ENCODE results near the gene PNPLA8.

- TF ChIP-seq POLR2A (IDR thresholded peaks at IDR 0.05; ENCODE audit: extremely low read depth, insufficient read length) = no peak
- TF ChIP-seq, protein P1, sequence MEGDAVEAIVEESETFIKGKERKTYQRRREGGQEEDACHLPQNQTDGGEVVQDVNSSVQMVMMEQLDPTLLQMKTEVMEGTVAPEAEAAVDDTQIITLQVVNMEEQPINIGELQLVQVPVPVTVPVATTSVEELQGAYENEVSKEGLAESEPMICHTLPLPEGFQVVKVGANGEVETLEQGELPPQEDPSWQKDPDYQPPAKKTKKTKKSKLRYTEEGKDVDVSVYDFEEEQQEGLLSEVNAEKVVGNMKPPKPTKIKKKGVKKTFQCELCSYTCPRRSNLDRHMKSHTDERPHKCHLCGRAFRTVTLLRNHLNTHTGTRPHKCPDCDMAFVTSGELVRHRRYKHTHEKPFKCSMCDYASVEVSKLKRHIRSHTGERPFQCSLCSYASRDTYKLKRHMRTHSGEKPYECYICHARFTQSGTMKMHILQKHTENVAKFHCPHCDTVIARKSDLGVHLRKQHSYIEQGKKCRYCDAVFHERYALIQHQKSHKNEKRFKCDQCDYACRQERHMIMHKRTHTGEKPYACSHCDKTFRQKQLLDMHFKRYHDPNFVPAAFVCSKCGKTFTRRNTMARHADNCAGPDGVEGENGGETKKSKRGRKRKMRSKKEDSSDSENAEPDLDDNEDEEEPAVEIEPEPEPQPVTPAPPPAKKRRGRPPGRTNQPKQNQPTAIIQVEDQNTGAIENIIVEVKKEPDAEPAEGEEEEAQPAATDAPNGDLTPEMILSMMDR (IDR thresholded peaks at IDR 0.05; ENCODE audit: low read depth, low read length) = no peak
These were observed 91.9 kb downstream of the PNPLA8 start for GRCh38 chr7:108434010-108434409.
